SJSA1 (cell line): ENCODE results near the gene HELZ. TPM values are rescaled to one million over a fixed set of nuclear protein-coding genes. Genes with fewer than 3 reads are reported as not detected.

ENCODE experiments used
- DNase-seq, 2 experiments: peaks; one replicate each; pipeline ENCODE4 v3.0.0-alpha.2; 2015 to 2020; ENCODE audit warnings: low spot score in 2 of 2, low read depth in 1 of 2
- H3K27ac ChIP-seq: fragments of 250-450 bp; sonication (Bioruptor Pico); 2 replicates; pipeline ENCODE4 v1.5.1; 2020; ENCODE audit warnings: mild to moderate bottlenecking, moderate library complexity
- H3K27me3 ChIP-seq: fragments of 250-450 bp; sonication (Bioruptor Pico); replicated peaks from 2 replicates; pipeline ENCODE4 v1.5.1; 2020; ENCODE audit warnings: mild to moderate bottlenecking, moderate library complexity
- H3K36me3 ChIP-seq: fragments of 250-450 bp; sonication (Bioruptor Pico); 2 replicates; pipeline ENCODE4 v1.5.1; 2020; ENCODE audit warnings: mild to moderate bottlenecking
- H3K4me1 ChIP-seq: fragments of 250-450 bp; sonication (Bioruptor Pico); replicated peaks from 2 replicates; pipeline ENCODE4 v1.6.1; 2021; ENCODE audit warnings: mild to moderate bottlenecking
- H3K4me3 ChIP-seq: fragments of 250-450 bp; sonication (Bioruptor Pico); 2 replicates; pipeline ENCODE4 v1.5.1; 2020; ENCODE audit warnings: mild to moderate bottlenecking
- H3K9me3 ChIP-seq: fragments of 250-450 bp; sonication (Bioruptor Pico); replicated peaks from 2 replicates; pipeline ENCODE4 v1.5.1; 2020; ENCODE audit warnings: mild to moderate bottlenecking
- total RNA-seq: library from RNA; depleted of rRNA; stranded (reverse); fragments of >200 nt; shearing (Covaris generic); gene quantifications from 2 replicates; pipeline ENCODE4 v1.2.3, GENCODE V29; 2014

HELZ gene
- total RNA-seq, 1 experiment from 2014 or later: 60.0 TPM

- no peak for DNase-seq
Measured at GRCh38 chr17:67180275-67180674, 64.7 kb downstream of the HELZ start.

DNA sequence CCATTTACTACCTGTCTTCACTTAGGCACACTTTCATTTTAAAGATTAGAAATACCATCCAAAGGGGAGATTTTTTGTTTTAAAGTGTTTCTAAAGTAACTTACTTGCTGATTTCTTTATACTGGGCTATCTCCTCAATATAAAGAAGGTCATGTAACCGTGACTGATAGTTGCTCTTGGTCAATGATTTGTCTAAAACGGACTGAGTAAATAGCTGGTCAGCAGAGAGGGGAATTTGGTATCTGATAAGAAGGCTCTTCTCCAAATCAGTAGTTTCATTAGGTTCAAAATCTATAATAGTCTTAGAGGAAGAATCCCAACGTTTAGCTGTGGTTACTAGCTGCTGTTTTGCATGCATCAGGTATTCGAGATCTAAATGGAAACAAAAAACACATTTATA, 66.4 kb downstream of the HELZ start:
- peaks cover 26% of the 10 kb centered on the region for H3K36me3 ChIP-seq
- H3K27me3 ChIP-seq: no peaks in the 10 kb centered on the region
- no peak overlapping the region for H3K27ac ChIP-seq
- no peaks in the 10 kb centered on the region for H3K9me3 ChIP-seq
- H3K4me3 ChIP-seq: no peak overlapping the region
- no peak for DNase-seq
- H3K4me1 ChIP-seq: no peaks in the 10 kb centered on the region

More at GRCh38 chr17:67180275-67180674, 64.7 kb downstream of the HELZ start:
- no peaks in the 10 kb centered on the region for H3K4me1 ChIP-seq
- no peaks in the 10 kb centered on the region for H3K9me3 ChIP-seq
- H3K27ac ChIP-seq: no peak overlapping the region
- H3K36me3 ChIP-seq: peaks cover 24% of the 10 kb centered on the region
- no peaks in the 10 kb centered on the region for H3K27me3 ChIP-seq
- H3K4me3 ChIP-seq: no peak overlapping the region

GRCh38 chr17:67177732-67178131, 67.3 kb downstream of the HELZ start:
- no peaks in the 10 kb centered on the region for H3K27me3 ChIP-seq
- no peak for DNase-seq
- no peaks in the 10 kb centered on the region for H3K4me1 ChIP-seq
- peaks cover 28% of the 10 kb centered on the region for H3K36me3 ChIP-seq
- H3K4me3 ChIP-seq: no peak overlapping the region
- H3K27ac ChIP-seq: no peak overlapping the region
- H3K9me3 ChIP-seq: no peaks in the 10 kb centered on the region

- Histone ChIP-seq H3K4me3 (no peak overlapping the region), H3K27ac (no peak overlapping the region), H3K27me3 (no peaks in the 10 kb centered on the region), H3K4me1 (no peaks in the 10 kb centered on the region), H3K9me3 (no peaks in the 10 kb centered on the region), H3K36me3 (peaks cover 33% of the 10 kb centered on the region)
- no peak for DNase-seq
Measured at GRCh38 chr17:67174190-67174589, 70.8 kb downstream of the HELZ start.

DNA sequence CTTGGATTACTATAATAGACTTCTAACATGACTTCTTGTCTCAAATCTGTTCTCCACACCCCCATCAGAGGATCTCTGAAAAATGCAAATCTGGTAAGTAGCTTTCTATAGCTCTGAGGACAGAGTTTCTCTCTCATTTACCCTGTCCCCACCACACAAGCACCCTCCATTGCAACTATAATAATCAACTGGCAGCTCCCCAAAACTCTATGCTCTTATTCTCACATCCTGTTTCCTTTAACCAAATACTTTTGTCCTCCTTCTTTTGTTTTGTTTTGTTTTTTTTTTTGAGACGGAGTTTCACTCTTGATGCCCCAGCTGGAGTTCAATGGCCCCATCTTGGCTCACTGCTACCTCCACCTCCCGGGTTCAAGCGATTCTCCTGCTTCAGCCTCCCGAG, 73.4 kb downstream of the HELZ start:
- no peak overlapping the region for H3K4me3 ChIP-seq
- H3K27me3 ChIP-seq: no peaks in the 10 kb centered on the region
- DNase-seq: no peak
- H3K4me1 ChIP-seq: no peaks in the 10 kb centered on the region
- H3K36me3 ChIP-seq: peaks cover 37% of the 10 kb centered on the region
- no peak overlapping the region for H3K27ac ChIP-seq
- no peaks in the 10 kb centered on the region for H3K9me3 ChIP-seq

- peaks cover 53% of the 10 kb centered on the region for H3K36me3 ChIP-seq
- no peak overlapping the region for H3K27ac ChIP-seq
- no peak for DNase-seq
- no peak overlapping the region for H3K4me3 ChIP-seq
- no peaks in the 10 kb centered on the region for H3K27me3 ChIP-seq
- H3K4me1 ChIP-seq: no peaks in the 10 kb centered on the region
- no peaks in the 10 kb centered on the region for H3K9me3 ChIP-seq
Measured at GRCh38 chr17:67168496-67168895, 76.5 kb downstream of the HELZ start.

DNA sequence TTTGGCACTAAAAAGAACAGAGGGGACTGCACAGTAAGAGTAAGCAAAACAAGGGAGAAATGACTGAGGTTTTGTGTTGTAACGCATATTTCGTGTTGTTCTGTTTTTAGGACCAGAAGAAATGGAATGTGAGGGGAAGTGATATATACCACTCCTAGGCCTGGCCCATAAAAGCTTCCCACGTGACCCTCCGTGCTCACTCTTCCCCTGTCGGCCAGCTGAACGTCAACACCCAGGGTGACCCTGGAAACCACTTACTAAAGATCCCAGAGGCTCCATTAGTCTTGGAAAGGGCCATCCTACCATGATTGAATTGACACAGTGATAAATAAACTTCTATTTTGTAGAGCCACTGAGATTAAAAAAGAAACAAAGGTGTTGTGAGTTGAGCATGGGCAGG, 79.8 kb downstream of the HELZ start:
- no peak overlapping the region for H3K4me3 ChIP-seq
- DNase-seq: no peak

DNA sequence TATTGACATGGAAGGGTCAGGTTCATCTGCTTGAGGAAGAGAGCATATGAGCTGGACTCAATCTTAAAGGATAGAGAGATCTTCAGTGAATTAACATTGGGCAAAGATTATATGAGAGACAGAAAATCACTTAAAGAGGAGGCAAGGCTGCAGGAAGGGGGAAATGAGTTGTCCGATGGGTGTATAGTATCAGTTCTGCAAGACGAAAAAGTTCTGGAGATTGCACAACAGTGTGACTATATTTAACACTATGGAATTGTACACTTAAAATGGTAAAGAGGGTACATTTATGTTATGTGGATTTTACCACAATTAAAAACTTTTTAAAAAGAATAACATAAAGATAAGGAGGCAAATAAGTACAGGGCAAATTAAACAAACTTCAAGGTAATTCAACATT, 80.7 kb downstream of the HELZ start:
- no peaks in the 10 kb centered on the region for H3K9me3 ChIP-seq
- H3K27ac ChIP-seq: no peak overlapping the region
- peaks cover 58% of the 10 kb centered on the region for H3K36me3 ChIP-seq
- no peaks in the 10 kb centered on the region for H3K4me1 ChIP-seq
- no peak for DNase-seq
- no peak overlapping the region for H3K4me3 ChIP-seq
- no peaks in the 10 kb centered on the region for H3K27me3 ChIP-seq

More for the DNA sequence above, 79.8 kb downstream of the HELZ start:
- Histone ChIP-seq H3K9me3 (no peaks in the 10 kb centered on the region), H3K27ac (no peak overlapping the region), H3K4me1 (no peaks in the 10 kb centered on the region), H3K36me3 (peaks cover 60% of the 10 kb centered on the region), H3K27me3 (no peaks in the 10 kb centered on the region)

GRCh38 chr17:67162771-67163170, 82.2 kb downstream of the HELZ start:
- DNase-seq: no peak

GRCh38 chr17:67161573-67161972, 83.4 kb downstream of the HELZ start:
- no peaks in the 10 kb centered on the region for H3K9me3 ChIP-seq
- no peak for DNase-seq
- no peaks in the 10 kb centered on the region for H3K4me1 ChIP-seq
- peaks cover 54% of the 10 kb centered on the region for H3K36me3 ChIP-seq
- no peak overlapping the region for H3K27ac ChIP-seq
- no peak overlapping the region for H3K4me3 ChIP-seq
- no peaks in the 10 kb centered on the region for H3K27me3 ChIP-seq

More at GRCh38 chr17:67162771-67163170, 82.2 kb downstream of the HELZ start:
- Histone ChIP-seq H3K4me3 (no peak overlapping the region), H3K27me3 (no peaks in the 10 kb centered on the region), H3K36me3 (peaks cover 58% of the 10 kb centered on the region), H3K9me3 (no peaks in the 10 kb centered on the region), H3K4me1 (no peaks in the 10 kb centered on the region), H3K27ac (no peak overlapping the region)

DNA sequence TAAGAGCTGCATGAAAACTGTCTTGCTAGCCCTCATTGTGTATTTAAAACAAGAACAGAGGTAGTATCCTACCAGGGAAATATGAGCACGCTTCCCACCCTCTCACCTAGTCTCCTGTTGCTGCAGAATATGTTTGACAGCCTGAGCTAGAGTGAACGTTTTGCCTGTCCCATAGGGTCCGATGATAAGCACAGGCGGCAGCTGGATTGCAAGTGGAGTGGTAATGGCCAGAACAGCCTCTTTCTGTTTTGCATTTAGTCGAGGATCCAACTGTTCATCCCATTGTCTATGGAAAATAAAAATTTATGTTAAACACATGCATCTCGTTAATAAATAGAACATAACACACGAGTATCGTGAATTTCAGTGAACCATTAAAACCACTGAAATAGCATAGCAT, 84.2 kb downstream of the HELZ start:
- Histone ChIP-seq H3K4me1 (no peaks in the 10 kb centered on the region), H3K4me3 (no peak overlapping the region), H3K27me3 (no peaks in the 10 kb centered on the region), H3K27ac (no peak overlapping the region), H3K9me3 (no peaks in the 10 kb centered on the region), H3K36me3 (peaks cover 50% of the 10 kb centered on the region)
- DNase-seq: no peak

- DNase-seq: peak in 1 of 2 experiments; percentile 23
- no peak overlapping the region for H3K4me3 ChIP-seq
- peaks cover 32% of the 10 kb centered on the region for H3K36me3 ChIP-seq
- H3K27me3 ChIP-seq: no peaks in the 10 kb centered on the region
- H3K4me1 ChIP-seq: no peaks in the 10 kb centered on the region
- H3K27ac ChIP-seq: no peak overlapping the region
- no peaks in the 10 kb centered on the region for H3K9me3 ChIP-seq
Measured at GRCh38 chr17:67157732-67158639, 87.0 kb downstream of the HELZ start.

DNA sequence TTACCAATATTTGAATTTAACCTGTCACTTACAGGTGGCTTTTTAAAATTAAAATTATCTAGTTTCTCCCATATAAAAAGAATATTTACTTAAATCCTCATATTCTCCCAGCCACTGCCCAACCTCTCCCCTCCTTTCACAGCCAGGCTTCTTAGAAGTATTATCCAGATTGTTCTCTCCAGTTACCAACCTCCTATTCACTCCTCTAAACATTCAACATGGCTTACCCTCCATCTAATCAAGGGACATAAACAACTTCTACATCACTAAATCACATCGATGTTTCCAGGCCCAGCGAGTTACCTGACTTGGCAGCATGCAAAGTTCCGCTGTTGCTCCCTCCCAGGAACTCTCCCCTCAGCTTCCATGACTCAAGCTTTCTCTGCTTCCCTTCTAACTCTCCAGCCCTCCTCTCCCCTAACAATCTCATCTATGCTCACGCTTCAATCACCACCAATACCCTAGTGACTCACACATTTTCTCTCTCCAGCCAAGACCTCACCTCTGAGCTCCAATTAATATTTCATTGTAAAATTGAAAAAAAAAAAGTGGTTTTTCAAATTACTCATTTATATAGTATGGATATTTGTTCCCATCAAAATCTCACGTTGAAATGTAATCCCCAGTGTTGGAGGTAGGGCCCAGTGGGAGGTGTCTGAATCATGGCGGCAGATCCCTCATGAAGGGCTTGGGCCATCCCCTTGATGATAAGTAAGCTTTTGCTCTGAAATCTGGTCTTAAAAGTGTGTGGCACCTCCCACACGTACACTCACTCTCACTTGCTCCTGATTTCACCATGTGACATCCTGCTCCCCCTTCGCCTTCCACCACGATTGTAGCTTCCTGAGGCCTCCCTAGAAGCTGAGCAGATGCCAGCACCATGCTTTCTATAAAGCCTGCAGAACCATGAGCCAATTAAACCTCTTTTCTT, 88.5 kb downstream of the HELZ start:
- H3K36me3 ChIP-seq: peaks cover 33% of the 10 kb centered on the region
- H3K4me1 ChIP-seq: no peaks in the 10 kb centered on the region; the same call in 1 of the 2 replicates
- no peaks in the 10 kb centered on the region for H3K27me3 ChIP-seq
- H3K27ac ChIP-seq: no peak overlapping the region
- H3K4me3 ChIP-seq: no peak overlapping the region
- no peaks in the 10 kb centered on the region for H3K9me3 ChIP-seq
- no peak for DNase-seq

DNA sequence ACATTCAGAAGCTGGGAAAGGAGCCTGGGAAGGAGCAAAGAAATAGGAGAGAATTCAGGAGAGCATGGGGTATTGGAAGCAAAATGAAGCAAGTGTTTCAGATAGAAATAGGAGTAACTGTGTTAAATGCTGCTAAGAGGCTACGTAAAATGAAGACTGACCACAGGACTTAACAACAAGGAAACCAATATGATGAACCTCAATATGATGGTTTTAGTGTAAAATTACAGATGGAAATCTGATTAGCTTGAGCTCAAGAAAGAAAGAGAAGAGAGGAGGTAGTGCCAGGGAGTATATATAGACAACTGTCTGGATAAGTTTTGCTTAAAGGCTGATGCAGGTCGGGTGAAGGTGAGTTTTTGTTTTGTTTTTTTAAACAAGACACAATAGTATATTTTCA, 92.2 kb downstream of the HELZ start:
- H3K4me3 ChIP-seq: no peak overlapping the region
- no peaks in the 10 kb centered on the region for H3K9me3 ChIP-seq
- no peaks in the 10 kb centered on the region; the same call in 1 of the 2 replicates for H3K4me1 ChIP-seq
- no peak for DNase-seq
- no peak overlapping the region for H3K27ac ChIP-seq
- H3K36me3 ChIP-seq: peaks cover 44% of the 10 kb centered on the region
- no peaks in the 10 kb centered on the region for H3K27me3 ChIP-seq
